NCI-H2081 treated with DMSO at 0.1 percent for 48 hours (cell line): ENCODE measurements around the gene MIOX.

ENCODE experiments used
- DNase-seq: peaks from one replicate; lab custom pipeline; 2025; lab: John Stamatoyannopoulos, UW

The MIOX gene

DNA sequence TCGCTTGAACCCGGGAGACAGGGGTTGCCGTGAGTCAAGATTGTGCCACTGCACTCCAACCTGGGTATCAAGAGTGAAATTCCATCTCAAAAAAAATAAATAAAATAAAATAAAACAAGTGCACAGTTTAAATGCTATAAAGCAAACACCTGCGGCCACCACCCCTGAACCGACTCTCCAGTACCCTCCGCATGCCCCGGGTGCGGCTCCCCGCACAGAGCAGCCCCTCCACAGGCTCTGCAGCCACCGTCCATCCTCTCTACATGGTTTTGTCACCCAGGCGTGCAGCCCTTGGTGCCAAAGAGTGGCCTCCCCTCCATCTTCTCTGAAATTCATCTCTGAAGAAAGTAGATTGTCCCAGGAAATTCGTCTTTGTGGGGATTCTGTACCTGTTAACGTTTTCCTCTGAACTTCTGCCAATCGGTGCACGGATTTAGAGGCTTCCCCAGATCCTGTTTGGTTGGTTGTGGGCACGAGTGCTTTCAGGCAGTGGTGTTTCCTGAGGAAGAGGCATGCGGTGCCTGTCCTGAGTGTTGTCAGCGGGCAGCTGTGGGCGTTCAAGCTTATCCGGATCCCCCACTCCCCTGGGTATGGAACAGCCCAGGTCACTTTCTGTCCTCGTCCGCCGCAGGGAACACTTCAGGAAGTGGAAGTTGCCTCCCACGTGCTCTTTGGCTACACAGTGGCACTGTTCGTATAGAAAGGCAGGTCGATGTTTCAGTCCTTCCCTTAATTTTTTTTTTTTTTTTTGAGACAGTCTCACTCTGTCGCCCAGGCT, 4.1 kb downstream of the MIOX start:
- DNase-seq: no peak

DNA sequence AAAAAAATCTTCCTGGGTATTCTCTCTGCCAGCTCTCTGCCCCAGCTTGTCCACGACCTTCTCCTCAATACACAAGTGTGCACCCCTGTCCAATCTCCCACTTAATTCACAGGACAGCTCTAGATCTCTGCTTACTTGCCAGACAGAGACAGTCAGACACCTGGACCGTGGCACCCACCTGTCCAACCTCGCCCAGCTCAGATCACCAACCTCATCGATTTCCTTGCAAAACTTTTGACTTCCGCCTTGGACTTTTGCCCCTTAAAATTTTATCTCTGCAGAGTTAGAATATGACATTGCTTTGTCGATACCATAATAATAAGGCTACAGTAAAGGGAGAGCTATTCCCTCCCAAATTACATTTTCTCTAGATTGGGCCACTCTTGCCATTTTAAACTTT, 10.4 kb downstream of the MIOX start:
- DNase-seq: no peak

DNA sequence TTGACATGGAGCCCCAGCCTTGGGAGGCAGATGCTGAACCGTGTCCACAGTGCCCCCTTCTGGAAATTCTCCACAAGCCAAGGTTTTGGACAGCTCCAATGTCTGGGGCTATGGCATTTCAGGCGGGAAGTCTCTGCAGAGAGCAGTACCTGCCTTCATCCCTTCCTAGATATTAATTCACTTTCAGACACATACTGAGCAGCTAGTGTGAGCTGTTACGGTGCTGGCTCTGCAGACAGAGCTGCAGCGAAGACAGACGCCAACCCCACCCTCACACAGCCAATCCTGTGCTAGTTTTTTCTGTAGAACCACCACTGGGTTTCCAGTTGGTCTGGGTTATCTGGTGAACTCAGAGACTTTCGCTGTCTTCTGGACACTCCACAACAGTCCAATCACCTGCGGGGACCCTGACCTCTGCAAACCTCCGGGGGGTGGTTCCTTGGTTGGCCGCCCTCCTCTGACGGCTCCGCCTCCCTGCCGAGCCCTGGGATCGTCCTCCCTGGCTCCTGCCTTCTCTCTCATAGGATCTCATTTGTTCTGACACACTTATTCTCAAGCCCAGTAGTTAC, 11.7 kb downstream of the MIOX start:
- DNase-seq: peak; percentile 7

DNA sequence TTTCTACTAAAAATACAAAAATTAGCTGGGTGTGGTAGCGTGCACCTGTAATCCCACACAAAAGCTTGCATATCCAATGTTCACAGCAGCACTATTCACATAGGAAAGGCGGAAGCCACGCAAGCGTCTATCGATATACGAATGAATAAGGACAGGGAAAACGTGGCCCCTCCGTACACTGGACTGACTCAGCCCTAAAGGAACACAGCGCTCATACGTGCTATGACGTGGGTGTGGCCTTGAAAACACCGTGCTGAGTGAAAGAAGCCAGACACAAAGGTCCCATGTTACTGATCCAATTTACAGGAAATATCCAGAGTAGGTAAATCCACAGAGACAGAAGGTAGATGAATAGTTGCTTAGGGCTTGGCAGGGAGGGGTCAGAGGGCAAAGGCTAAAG, 13.8 kb downstream of the MIOX start:
- DNase-seq: no peak

DNA sequence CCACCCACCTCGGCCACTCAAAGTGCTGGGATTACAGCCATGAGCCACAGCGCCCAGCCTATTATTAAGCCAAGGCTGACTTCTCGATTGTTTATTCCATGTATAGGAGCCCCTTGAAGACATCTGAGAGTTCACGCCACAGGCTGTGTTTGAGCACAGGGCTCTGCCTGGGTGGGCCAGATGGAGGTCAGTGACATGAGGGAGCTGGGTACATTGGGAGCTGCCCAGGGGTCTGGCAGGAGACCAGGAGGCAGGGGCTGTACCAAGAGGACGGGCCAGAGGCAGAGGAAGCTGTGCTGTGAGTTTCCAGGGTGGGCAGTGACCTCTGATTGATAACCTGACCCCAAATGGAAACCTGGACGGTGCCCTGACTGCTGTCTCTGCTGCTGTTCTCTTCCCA, 15.4 kb downstream of the MIOX start:
- DNase-seq: no peak

DNA sequence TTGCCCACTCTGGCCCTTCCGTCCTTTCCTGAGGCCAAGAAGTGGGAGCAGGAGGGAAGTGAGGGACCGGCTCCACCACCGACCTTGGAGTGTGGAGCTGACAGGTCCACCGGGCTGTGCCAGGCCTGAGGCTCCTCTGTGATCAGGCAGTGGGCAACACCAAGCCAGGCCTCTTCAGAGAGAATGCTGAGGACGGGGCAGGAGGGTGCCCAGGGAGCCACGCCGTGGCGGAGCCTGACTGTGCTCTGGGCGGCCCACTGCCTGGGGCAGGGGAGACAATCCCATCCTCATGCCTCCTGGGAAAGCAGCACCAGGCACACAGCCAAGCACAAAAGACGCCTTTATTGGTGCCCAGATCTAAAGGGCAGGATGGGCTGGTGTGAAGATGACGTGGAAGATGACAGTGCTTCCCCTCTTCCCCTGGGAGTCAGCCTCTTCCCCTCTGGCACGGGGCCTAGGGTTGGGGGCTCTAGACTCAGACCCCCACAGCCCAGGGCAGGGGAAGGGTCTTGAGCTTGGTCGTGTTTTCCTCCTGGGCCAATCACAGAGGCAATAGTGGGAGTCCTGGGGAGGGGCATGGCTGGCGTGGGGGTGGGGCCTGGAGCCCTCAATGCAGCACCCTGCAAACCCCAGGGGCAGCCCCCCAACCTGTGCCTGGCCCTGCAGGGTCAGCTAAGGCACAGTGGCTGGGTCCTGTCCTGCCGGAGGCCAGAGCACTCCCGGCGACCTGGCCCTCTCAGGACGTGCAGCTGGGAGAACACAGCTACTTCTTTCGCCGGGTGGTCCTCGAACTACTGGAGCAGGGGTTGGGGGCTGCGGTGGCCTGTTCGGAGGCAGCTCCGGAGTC, 16.2 kb downstream of the MIOX start:
- DNase-seq: no peak

DNA sequence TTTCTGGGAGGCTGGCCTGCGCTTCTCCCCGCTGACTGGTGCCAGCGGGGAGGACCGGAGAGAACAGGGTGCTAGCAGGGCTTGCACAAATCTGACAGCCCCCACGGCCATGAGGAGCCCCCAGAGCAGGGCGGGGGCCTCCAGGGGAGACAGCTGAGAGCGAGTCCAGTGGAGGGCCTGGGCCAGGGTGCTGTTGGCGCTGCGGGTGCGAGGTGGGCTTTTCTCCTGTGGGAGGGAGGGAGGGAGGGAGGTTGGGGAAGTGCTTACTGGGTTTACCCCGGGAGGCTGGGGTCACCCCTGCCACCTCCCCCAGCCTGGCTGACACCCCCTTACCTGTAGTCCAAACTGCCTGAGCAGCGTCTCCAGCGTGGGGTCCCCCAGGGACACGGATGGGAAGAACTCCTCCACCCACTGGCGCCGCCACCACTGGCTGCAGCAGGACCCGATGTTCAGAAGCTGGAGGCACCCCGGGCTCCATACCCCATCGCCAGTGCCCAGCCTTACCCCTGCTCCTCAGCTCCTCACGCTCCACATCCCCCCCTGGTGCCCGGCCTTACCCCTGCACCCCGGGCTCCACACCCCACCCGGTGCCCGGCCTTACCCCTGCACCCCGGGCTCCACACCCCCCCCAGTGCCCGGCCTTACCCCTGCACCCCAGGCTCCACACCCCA, 17.0 kb downstream of the MIOX start:
- no peak for DNase-seq

DNA sequence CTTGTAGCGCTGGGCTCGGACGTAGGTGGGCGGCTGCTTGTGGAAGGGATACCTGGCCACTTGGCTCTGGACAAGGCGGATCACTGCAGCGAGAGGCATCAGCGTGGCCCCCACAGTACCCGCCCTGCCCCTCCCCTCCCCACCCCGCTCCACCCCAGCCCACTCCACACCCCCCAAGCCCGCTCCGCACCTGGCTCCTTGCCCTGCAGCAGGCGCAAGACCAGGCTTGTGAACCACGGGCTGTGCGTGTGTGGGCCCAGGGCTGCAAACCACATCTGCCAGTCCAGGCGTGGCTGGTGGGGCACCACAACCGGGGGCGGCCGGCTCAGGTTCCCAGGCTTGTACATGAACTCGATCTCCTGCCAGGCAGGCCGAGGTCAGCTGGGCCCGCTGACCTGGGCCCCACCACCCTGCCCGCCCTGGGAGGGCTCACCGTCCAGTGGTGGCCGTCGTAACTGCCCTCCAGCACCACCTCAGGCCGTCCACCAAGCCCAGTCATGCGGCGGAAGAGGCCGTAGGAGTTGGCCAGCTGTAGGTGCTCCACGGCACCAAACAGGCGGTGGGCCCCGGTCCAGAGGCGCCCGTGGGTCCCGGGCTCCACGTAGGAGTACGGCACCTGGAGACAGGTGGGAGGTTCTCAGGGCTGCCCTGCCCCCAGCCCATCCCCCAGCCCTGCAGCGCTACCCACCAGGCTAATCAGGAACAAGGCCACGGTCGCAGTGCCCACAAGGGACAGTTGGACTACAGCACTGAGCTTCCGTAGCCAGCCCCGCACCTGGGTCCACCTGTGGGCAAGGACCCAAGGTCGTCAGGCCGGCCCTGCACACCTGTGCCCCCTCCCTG, 17.9 kb downstream of the MIOX start:
- DNase-seq: no peak

DNA sequence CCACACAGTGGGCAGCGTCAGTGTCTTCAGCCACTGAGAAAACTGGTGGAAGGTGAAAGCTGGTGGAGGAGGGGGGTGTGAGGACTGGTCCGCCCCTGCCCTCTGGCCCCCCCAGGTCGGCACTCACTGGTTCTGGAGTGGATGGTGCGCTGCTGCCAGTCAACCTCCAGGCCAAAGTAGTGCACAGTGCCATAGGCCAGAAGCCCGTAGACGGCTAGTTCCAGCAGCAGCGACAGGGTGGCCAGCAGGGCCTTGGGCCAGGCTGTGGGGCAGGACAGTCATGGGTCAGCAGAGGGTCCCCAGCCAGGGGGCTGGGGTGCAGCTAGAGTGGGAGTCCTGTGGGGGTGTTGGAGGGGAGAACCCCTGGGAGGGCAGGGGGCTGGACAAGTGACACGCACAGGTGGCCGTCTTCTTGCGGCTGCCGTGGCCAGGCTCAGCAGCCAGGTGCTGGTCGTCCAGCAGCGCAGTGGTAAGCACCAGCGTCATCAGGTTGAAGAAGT, 18.7 kb downstream of the MIOX start:
- DNase-seq: no peak

DNA sequence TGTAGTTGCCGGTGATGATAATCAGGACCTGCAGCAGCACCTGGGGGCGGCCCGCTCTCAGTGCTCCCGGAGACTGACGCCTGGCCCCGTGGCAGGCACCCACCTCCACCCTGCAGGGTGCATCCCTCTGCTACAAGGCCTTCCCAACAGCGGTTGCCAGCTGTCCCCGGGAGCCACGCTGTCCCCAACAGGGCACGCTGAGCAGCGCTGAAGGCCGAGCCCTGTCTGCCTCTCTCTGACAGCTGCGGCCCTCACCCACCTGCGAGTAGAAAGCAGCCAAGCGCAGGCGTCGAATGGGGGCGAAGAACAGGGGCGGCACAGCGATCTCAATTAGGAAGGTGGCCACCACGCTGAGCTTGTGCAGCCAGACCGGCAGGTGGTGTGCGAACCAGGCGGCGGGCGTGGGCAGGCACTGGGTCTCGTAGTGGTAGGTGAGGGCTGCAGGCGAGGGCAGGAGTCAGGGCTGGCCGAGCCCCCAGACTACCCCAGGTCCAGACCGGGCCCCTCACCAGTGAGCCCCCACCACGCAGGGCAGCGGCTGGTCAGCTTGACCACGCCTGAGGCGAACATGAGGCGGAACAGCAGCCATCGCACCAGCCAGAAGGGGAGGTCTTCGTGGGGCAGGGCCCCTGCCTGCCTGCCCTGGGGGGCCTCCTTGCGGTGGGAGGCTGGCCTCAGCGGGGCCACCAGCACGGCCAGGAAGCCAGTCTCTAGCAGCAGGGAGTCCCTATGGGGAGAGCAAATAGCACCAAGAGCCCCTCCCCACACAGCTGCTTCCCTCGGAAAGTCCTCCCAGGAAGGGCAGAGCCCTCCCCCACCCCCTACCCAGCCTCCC, 19.3 kb downstream of the MIOX start:
- peak; percentile 3 for DNase-seq

DNA sequence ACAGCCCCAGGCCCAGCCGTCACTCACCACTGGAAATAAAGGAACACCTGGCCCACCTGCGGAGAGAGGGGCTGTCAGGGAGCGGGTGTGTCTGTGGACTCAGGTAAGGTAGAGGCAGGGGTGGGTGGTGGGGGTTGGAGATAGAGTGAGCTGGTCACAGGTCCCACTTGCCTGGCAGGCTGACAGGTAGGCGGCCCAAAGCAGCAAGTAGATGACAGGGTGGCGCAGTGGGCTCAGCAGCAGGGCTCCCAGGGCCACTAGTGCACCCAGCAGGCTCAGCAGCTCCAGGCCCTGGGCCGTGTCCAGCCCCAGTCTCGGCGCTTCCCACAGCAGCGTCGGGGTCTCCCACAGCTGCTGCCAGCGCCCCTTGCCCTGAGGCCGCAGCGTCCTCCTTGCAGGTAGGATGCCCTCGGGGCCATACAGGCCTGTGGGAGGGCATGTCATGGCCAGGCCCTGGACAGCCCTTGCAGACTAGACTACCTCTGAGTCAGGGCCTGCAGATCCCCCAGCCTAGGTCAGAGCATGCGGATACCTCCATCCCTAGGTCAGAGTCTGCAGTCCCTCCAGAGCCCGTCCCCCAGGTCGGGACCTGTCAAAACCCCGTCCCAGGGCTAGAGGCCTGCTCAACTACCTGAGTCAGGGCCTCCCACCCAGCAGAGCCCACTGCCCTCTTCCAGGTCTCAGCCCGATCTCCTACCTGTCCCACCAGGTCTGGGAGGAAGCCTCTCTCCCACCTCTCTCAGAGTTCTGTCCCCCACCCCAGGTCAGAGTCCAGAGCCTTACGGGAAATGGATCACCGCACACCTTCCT, 20.2 kb downstream of the MIOX start:
- peak; percentile 45 for DNase-seq

DNA sequence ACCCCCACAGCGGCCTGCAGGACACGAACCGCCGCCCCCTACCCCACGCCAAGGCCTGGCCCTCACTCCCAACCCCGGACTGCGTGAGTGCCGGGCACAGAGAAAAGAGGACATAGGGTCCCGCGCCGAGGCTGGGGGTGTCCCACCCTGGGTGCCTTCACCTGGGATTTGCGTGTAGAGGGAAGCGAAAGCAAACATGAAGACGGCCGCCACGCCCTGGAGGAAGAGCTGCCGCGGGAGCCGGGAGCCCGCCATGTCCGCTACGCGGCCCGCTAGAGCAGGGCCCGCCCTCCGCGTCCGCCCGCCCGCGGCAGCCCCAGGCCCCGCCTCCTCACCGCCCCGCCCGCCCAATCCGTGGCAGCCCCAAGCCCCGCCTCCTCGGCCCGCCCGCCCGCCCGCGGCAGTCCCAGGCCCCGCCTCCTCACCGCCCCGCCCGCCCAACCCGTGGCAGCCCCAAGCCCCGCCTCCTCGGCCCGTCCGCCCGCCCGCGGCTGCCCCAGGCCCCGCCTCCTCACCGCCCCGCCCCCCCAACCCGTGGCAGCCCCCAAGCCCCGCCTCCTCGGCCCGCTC, 20.8 kb downstream of the MIOX start, which contains the start of gene LMF2:
LMF2 (minus strand) TSS at position 282 of the 570 bp plus-strand sequence; CDS start at position 255, 27 bp downstream.
- DNase-seq: no peak

DNA sequence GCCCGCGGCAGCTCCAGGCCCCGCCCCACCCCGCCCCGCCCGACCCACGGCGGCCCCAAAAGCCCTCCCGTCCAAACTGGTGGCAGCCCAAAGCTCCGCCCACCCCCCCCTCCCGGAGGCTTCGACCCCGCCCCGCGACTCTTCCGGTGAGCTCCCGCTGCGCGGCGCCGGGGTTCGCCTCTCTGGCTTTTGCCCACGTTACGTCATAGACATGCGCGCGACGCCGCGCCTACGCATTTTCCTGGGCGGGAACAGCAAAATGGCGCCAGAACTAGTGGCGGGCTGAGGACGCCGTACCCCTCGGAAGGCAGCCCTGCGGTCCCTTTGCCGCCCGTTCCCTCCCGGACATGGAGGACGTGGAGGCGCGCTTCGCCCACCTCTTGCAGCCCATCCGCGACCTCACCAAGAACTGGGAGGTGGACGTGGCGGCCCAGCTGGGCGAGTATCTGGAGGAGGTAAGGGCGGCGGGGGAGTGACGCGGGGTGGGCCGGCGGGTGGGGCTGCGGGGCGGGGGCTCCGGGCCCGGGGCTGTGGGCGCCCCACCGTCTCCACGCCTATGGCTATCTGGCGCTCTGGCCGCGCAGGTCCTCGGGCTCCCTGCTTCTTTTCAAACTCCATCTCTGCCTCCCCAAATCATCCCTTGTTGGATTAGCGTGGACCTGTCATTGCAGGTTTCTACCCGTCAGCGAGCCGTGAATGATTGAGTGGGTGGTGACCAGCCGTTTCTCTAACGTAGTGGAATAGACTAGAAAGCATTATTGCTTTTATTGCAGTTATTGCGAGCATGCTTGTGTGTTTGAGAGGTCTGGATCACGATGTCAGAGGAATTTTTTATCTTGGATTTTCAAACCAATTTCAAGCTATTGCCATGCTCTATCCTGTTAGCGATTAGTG, 21.6 kb downstream of the MIOX start, which contains the start of gene NCAPH2:
NCAPH2 (plus strand) TSS at position 234 of the 894 bp plus-strand sequence; CDS start at position 348, 114 bp downstream.
- DNase-seq: peak; percentile 36

DNA sequence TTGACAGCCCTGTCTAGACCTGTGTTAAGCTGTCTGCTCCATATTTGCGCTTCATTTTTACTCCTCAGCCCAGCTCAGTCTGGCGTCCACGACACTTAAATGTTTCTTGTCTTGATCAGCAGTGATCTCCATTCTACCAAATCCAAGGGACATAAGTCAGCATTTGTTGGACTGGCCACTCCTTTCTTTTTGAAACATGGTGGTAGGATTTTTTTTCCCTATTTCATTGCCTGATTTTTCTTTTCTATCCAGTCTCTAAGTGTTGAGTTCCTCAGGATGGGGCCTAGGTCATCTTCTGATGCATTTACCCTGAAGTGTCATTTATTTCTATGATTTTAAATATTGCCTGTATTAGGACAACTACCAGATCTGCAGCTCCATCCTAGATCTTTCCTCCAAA, 22.2 kb downstream of the MIOX start:
- no peak for DNase-seq

DNA sequence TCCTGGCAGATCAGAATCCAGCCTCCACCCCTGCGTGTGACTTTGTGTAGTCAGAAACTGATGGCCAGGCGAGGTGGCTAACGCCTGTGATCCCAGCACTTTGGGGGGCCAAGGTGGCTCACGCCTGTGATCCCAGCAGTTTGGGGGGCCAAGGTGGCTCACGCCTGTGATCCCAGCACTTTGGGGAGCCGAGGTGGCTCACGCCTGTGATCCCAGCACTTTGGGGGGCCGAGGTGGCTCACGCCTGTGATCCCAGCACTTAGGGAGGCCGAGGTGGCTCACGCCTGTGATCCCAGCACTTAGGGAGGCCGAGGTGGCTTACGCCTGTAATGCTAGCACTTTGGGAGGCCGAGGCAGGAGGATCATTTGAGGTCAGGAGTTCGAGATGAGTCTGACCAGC, 26.5 kb downstream of the MIOX start:
- no peak for DNase-seq

DNA sequence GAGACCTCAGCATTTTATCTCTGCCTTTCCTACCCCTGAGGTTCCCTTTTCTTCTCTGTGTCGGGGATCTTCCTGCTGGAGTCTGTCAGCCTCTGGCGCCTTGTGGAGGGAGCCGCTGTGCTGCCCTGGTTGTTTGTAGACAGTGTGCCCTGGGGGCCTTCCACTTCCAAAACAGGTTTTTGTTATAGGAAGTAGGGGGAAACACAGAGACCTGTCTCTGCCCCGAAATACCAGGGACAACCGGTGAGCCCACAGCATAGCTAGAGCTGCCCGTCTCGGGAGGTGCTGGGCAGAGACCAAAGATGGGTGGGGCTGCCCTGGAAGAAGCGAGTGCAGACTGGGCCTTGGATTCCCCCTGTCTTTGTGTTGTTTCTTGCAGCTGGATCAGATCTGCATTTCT, 29.4 kb downstream of the MIOX start:
- DNase-seq: no peak

DNA sequence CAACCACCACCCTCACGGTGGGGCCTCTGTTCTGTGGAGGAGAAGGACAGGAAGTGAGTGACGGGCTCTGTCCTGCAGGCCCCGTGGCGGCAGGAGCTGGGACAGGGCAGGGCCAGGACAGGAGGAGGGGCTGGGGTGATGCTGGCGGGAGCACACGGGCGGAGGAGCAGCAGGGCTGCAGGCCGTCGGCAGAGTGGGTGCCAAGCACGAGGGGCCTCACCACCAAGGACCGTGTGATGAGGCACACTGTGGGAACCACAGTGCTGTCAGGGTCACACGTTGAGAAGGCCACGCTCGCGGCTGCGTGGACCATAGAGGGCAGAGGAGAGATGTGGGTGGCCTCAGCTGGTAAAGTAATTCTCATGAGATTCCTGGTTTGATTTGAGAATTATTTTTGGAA, 30.2 kb downstream of the MIOX start:
- DNase-seq: no peak
